HepG2 (cell line): Measurements from ENCODE around the gene ZBTB46. TPM values are rescaled to one million over a fixed set of nuclear protein-coding genes. Genes with fewer than 3 reads are reported as not detected.

Experiments
- BCL3 ChIP-seq: sonication (generic); formaldehyde crosslinking; IDR thresholded peaks from 2 replicates; pipeline ENCODE4 v1.5.1; 2020; ENCODE audit warnings: mild to moderate bottlenecking, missing genetic modification reagents, moderate library complexity
- DPF2 ChIP-seq: sonication (generic); formaldehyde crosslinking; IDR thresholded peaks from 2 replicates; pipeline ENCODE4 v1.4.0; 2020; ENCODE audit warnings: mild to moderate bottlenecking, low read depth, missing genetic modification reagents, borderline replicate concordance
- DRAP1 ChIP-seq: IDR thresholded peaks from 2 replicates; pipeline ENCODE4 v1.6.1; 2016; ENCODE audit warnings: missing genetic modification reagents, missing compliant biosample characterization
- ELF4 ChIP-seq: sonication (generic); formaldehyde crosslinking; IDR thresholded peaks from 2 replicates; pipeline ENCODE4 v1.5.0; 2020; ENCODE audit warnings: missing genetic modification reagents, mild to moderate bottlenecking, moderate library complexity, borderline replicate concordance
- EP300 ChIP-seq, 3 experiments: sonication (generic) in 1 of 3; formaldehyde crosslinking in 1 of 3; IDR thresholded peaks; 2 replicates each; pipeline versions ENCODE4 v1.5.1 to v1.6.1; 2011 to 2020; ENCODE audit warnings: low read depth in 2 of 3, low read length in 2 of 3, borderline replicate concordance in 1 of 3, improper control_type of control experiment in 1 of 3, mild to moderate bottlenecking in 1 of 3, missing genetic modification reagents in 1 of 3, moderate library complexity in 1 of 3
- HMG20B ChIP-seq: conservative IDR thresholded peaks from 2 replicates; pipeline ENCODE4 v1.6.1; 2016; ENCODE audit warnings: missing genetic modification reagents, missing compliant biosample characterization
- JUN ChIP-seq: sonication (generic); formaldehyde crosslinking; IDR thresholded peaks from 2 replicates; pipeline ENCODE4 v1.4.0; 2020; ENCODE audit warnings: mild to moderate bottlenecking, missing genetic modification reagents
- MAZ ChIP-seq, 2 experiments: sonication (generic) in 1 of 2; formaldehyde crosslinking in 1 of 2; IDR thresholded peaks; 2 replicates each; pipeline versions ENCODE4 v1.5.0 to v1.6.1; 2012 to 2020; ENCODE audit warnings: low read depth in 2 of 2, mild to moderate bottlenecking in 2 of 2, borderline replicate concordance in 1 of 2, improper control_type of control experiment in 1 of 2, low read length in 1 of 2, missing genetic modification reagents in 1 of 2, moderate library complexity in 1 of 2
- MZF1 ChIP-seq: sonication (generic); formaldehyde crosslinking; IDR thresholded peaks from 2 replicates; pipeline ENCODE4 v1.8.1; 2023; ENCODE audit warnings: mild to moderate bottlenecking, missing genetic modification reagents, borderline replicate concordance
- NFKBIZ ChIP-seq: IDR thresholded peaks from 2 replicates; pipeline ENCODE4 v1.6.1; 2018; ENCODE audit warnings: missing genetic modification reagents, missing compliant biosample characterization
- NFRKB ChIP-seq: fragments of 450-650 bp; IDR thresholded peaks from 2 replicates; pipeline ENCODE4 v1.6.1; 2017
- PAF1 ChIP-seq: IDR thresholded peaks from 2 replicates; pipeline ENCODE4 v1.6.1; 2016; ENCODE audit warnings: missing genetic modification reagents, missing compliant biosample characterization
- TRIM24 ChIP-seq: sonication (generic); formaldehyde crosslinking; IDR thresholded peaks from 2 replicates; pipeline ENCODE4 v1.8.0; 2022; ENCODE audit warnings: mild to moderate bottlenecking, missing genetic modification reagents
- ZNF367 ChIP-seq: sonication (generic); formaldehyde crosslinking; IDR thresholded peaks from 2 replicates; pipeline ENCODE4 v1.4.0; 2020; ENCODE audit warnings: missing genetic modification reagents, borderline replicate concordance
- ZNF446 ChIP-seq: sonication (generic); formaldehyde crosslinking; IDR thresholded peaks from 2 replicates; pipeline ENCODE4 v1.5.0; 2020; ENCODE audit warnings: mild to moderate bottlenecking, missing genetic modification reagents
- polyA plus RNA-seq, 8 experiments: library from polyadenylated mRNA; depleted of rRNA in 3 of 8; stranded (reverse) in 7 of 8; unstranded in 1 of 8; fragments of >200 nt; fragmentation: Illumina TruSeq in 4 of 8; extraction: Trizol in 4 of 8; gene quantifications; 2 replicates each; pipeline versions ENCODE4 v1.2.1 to v1.2.3, GENCODE V29; 2011 to 2016; ENCODE audit warnings: low read depth in 4 of 8, missing spikeins in 1 of 8, mixed read lengths in 1 of 8; ENCODE audit not compliant: insufficient read depth in 1 of 8
- total RNA-seq, 5 experiments: library from RNA; depleted of rRNA; stranded (reverse); fragments of >200 nt; fragmentation: Illumina TruSeq; extraction: Trizol; gene quantifications; 2 replicates each; pipeline ENCODE4 v1.2.3, GENCODE V29; 2016; ENCODE audit warnings: low read depth in 1 of 5
- TF ChIP-seq, protein P1 (sequence below): sonication (generic); formaldehyde crosslinking; IDR thresholded peaks from 2 replicates; pipeline ENCODE4 v1.8.0; 2022; ENCODE audit warnings: mild to moderate bottlenecking, missing genetic modification reagents; ENCODE audit not compliant: insufficient replicate concordance
- TF ChIP-seq, protein P2 (sequence below): sonication (generic); formaldehyde crosslinking; IDR thresholded peaks from 2 replicates; pipeline ENCODE4 v1.4.0; 2020; ENCODE audit warnings: missing genetic modification reagents
- TF ChIP-seq, protein P3 (sequence below): sonication (generic); formaldehyde crosslinking; IDR thresholded peaks from 2 replicates; pipeline ENCODE4 v1.9.0; 2022; ENCODE audit warnings: missing genetic modification reagents, mild to moderate bottlenecking, borderline replicate concordance
- TF ChIP-seq, protein P4 (sequence below): sonication (generic); formaldehyde crosslinking; conservative IDR thresholded peaks from 2 replicates; pipeline ENCODE4 v1.4.0; 2020; ENCODE audit warnings: missing genetic modification reagents

The ZBTB46 gene
- total and polyA plus RNA-seq, 2 of the 13 experiments (the other 11 are each of a cell fraction or from before 2014, with no cell fraction given), result 1.6 to 13.5 TPM

GRCh38 chr20:63831993-63832686 lies 1.1 kb upstream of the ZBTB46 start (continued):
- TF ChIP-seq, protein P1, sequence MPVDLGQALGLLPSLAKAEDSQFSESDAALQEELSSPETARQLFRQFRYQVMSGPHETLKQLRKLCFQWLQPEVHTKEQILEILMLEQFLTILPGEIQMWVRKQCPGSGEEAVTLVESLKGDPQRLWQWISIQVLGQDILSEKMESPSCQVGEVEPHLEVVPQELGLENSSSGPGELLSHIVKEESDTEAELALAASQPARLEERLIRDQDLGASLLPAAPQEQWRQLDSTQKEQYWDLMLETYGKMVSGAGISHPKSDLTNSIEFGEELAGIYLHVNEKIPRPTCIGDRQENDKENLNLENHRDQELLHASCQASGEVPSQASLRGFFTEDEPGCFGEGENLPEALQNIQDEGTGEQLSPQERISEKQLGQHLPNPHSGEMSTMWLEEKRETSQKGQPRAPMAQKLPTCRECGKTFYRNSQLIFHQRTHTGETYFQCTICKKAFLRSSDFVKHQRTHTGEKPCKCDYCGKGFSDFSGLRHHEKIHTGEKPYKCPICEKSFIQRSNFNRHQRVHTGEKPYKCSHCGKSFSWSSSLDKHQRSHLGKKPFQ (CRISPR knock-in tag), result peak; percentile 70
- TF ChIP-seq BCL3 (CRISPR knock-in tag) (no peak), DPF2 (CRISPR knock-in tag) (no peak), EP300 (IDR thresholded peaks at IDR 0.05; ENCODE audit: low read depth in 2 of 2, low read length in 2 of 2) (no peak), EP300 (CRISPR knock-in tag; IDR thresholded peaks at IDR 0.05; ENCODE audit: borderline replicate concordance) (peak; percentile 10; the same call in 1 of the 2 replicates), ELF4 (no peak), TRIM24 (CRISPR knock-in tag) (no peak), ZNF367 (no peak), MAZ (IDR thresholded peaks at IDR 0.05; ENCODE audit: borderline replicate concordance, low read depth, low read length) (no peak), MAZ (CRISPR knock-in tag; IDR thresholded peaks at IDR 0.05; ENCODE audit: low read depth) (peak; percentile 22; the same call in 1 of the 2 replicates), HMG20B (CRISPR knock-in tag) (no peak), JUN (CRISPR knock-in tag) (no peak), MZF1 (CRISPR knock-in tag) (no peak), PAF1 (CRISPR knock-in tag) (no peak), NFRKB (no peak), DRAP1 (CRISPR knock-in tag) (peak; percentile 34; the same call in 1 of the 2 replicates), ZNF446 (no peak), NFKBIZ (peak; percentile 53; the same call in 1 of the 2 replicates)
- TF ChIP-seq, protein P2, sequence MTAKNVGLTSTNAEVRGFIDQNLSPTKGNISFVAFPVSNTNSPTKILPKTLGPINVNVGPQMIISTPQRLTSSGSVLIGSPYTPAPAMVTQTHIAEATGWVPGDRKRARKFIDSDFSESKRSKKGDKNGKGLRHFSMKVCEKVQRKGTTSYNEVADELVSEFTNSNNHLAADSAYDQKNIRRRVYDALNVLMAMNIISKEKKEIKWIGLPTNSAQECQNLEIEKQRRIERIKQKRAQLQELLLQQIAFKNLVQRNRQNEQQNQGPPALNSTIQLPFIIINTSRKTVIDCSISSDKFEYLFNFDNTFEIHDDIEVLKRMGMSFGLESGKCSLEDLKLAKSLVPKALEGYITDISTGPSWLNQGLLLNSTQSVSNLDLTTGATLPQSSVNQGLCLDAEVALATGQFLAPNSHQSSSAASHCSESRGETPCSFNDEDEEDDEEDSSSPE (CRISPR knock-in tag), result peak; percentile 90
- TF ChIP-seq, protein P3, sequence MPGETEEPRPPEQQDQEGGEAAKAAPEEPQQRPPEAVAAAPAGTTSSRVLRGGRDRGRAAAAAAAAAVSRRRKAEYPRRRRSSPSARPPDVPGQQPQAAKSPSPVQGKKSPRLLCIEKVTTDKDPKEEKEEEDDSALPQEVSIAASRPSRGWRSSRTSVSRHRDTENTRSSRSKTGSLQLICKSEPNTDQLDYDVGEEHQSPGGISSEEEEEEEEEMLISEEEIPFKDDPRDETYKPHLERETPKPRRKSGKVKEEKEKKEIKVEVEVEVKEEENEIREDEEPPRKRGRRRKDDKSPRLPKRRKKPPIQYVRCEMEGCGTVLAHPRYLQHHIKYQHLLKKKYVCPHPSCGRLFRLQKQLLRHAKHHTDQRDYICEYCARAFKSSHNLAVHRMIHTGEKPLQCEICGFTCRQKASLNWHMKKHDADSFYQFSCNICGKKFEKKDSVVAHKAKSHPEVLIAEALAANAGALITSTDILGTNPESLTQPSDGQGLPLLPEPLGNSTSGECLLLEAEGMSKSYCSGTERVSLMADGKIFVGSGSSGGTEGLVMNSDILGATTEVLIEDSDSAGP, result peak; percentile 88; the same call in 1 of the 2 replicates
- TF ChIP-seq, protein P4, sequence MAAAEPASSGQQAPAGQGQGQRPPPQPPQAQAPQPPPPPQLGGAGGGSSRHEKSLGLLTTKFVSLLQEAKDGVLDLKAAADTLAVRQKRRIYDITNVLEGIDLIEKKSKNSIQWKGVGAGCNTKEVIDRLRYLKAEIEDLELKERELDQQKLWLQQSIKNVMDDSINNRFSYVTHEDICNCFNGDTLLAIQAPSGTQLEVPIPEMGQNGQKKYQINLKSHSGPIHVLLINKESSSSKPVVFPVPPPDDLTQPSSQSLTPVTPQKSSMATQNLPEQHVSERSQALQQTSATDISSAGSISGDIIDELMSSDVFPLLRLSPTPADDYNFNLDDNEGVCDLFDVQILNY (CRISPR knock-in tag), result no peak; the same call in 1 of the 2 replicates
